DOHH2 (cell line): ENCODE measurements around the gene DCTPP1.

ENCODE experiments used
- EZH2phosphoT487 ChIP-seq: fragments of 200-600 bp; sonication (generic); IDR thresholded peaks from 2 replicates; pipeline ENCODE4 v1.6.1; 2017; ENCODE audit warnings: borderline replicate concordance, mild to moderate bottlenecking, antibody characterized with exemption, low read length, moderate library complexity, mixed read lengths
- TF ChIP-seq, protein P1 (sequence below): fragments of 200-600 bp; sonication (generic); IDR thresholded peaks from one replicate; pipeline ENCODE4 v1.5.1; 2014; ENCODE audit warnings: antibody characterized with exemption, mild to moderate bottlenecking, low read depth, low read length; ENCODE audit not compliant: poor library complexity, severe bottlenecking

DNA sequence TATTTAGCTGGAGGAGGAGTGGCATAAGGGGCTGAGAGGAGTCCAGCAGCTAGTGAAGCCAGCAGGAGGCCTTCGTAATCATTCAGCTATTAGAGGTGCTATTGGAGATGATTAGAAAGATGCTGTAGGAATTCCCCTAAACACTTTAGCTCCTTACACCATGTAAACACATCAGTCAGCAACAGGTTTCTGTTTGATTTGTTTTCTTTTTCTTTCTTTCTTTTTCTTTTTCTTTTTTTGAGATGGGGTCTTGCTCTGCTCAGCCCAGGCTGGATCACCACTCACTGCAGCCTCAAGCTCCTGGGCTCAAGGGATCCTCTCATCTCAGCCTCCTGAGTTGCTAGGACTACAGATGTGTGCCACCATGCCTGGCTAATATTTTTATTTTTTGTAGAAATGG lies 26.5 kb upstream of the DCTPP1 start:
- TF ChIP-seq, protein P1, sequence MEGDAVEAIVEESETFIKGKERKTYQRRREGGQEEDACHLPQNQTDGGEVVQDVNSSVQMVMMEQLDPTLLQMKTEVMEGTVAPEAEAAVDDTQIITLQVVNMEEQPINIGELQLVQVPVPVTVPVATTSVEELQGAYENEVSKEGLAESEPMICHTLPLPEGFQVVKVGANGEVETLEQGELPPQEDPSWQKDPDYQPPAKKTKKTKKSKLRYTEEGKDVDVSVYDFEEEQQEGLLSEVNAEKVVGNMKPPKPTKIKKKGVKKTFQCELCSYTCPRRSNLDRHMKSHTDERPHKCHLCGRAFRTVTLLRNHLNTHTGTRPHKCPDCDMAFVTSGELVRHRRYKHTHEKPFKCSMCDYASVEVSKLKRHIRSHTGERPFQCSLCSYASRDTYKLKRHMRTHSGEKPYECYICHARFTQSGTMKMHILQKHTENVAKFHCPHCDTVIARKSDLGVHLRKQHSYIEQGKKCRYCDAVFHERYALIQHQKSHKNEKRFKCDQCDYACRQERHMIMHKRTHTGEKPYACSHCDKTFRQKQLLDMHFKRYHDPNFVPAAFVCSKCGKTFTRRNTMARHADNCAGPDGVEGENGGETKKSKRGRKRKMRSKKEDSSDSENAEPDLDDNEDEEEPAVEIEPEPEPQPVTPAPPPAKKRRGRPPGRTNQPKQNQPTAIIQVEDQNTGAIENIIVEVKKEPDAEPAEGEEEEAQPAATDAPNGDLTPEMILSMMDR, result no peak
- TF ChIP-seq EZH2phosphoT487, result no peak
